ENCODE measurements around the gene RALGAPA2.

DNA sequence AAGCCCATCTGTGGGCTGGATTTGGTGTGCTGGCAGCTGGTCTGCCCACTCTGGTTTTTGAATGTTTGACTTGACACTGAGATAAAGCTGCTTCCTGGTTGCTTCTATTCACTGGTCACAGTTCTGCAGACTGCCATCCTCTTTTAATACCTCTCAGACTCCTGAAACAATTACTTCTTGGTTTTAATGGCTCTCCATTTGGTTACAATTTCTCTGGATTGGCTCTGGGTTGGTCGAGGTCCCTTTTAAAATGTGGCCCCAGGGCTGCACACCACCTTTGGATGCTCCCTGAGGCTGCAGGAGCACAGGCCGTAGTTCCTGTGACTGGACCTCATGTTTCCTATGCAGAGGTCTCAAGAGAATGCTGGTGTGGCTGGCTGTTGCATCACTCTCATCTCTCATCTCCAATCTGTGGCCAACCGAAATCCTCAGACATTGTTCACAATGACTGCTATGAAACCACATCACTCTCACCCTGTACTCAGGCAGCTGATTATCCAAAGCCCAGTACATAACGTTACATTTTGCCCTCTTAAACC lies 246.0 kb downstream of the RALGAPA2 start:
- TF ChIP-seq POLR2A (IDR thresholded peaks at IDR 0.05; ENCODE audit: low read depth, low read length) (no peak), POLR2AphosphoS5 (IDR thresholded peaks at IDR 0.05; ENCODE audit: insufficient read depth, low read depth, low read length) (no peak), MYC (IDR thresholded peaks at IDR 0.05; ENCODE audit: low read depth, low read length) (no peak), EZH2 (IDR thresholded peaks at IDR 0.05; ENCODE audit: borderline replicate concordance, low read depth, low read length, severe bottlenecking) (no peak), GATA2 (IDR thresholded peaks at IDR 0.05; ENCODE audit: insufficient read depth, insufficient read length, low read depth, low read length) (no peak), JUN (IDR thresholded peaks at IDR 0.05; ENCODE audit: borderline replicate concordance, insufficient read depth, insufficient read length, low read depth) (no peak), FOS (IDR thresholded peaks at IDR 0.05; ENCODE audit: borderline replicate concordance, insufficient read depth, low read length) (no peak)
- TF ChIP-seq, protein P1, sequence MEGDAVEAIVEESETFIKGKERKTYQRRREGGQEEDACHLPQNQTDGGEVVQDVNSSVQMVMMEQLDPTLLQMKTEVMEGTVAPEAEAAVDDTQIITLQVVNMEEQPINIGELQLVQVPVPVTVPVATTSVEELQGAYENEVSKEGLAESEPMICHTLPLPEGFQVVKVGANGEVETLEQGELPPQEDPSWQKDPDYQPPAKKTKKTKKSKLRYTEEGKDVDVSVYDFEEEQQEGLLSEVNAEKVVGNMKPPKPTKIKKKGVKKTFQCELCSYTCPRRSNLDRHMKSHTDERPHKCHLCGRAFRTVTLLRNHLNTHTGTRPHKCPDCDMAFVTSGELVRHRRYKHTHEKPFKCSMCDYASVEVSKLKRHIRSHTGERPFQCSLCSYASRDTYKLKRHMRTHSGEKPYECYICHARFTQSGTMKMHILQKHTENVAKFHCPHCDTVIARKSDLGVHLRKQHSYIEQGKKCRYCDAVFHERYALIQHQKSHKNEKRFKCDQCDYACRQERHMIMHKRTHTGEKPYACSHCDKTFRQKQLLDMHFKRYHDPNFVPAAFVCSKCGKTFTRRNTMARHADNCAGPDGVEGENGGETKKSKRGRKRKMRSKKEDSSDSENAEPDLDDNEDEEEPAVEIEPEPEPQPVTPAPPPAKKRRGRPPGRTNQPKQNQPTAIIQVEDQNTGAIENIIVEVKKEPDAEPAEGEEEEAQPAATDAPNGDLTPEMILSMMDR (IDR thresholded peaks at IDR 0.05; ENCODE audit: extremely low read depth in 1 of 2, insufficient read depth in 1 of 2, low read depth in 1 of 2, low read length in 2 of 2): no peak
- TF ChIP-seq, protein P2, sequence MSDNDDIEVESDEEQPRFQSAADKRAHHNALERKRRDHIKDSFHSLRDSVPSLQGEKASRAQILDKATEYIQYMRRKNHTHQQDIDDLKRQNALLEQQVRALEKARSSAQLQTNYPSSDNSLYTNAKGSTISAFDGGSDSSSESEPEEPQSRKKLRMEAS (IDR thresholded peaks at IDR 0.05; ENCODE audit: insufficient read depth, insufficient read length): no peak

Data from endothelial cell of umbilical vein (primary cell).